ENCODE measurements around the gene PRMT1.
A peak's percentile ranks its signal among the peaks of the same experiment; 100 is the strongest.

The PRMT1 gene

GRCh38 chr19:49684983-49685553 is 8.0 kb downstream of the PRMT1 start:
- FAIRE-seq (no peak), DNase-seq (ENCODE audit: insufficient read length, low spot score) (no peak)

GRCh38 chr19:49685845-49686332 is 8.8 kb downstream of the PRMT1 start:
- FAIRE-seq (no peak), DNase-seq (ENCODE audit: insufficient read length, low spot score) (no peak)
- no peak for TF ChIP-seq POLR2A (IDR thresholded peaks at IDR 0.05; ENCODE audit: low read depth, low read length)

More at GRCh38 chr19:49684983-49685553, 8.0 kb downstream of the PRMT1 start:
- no peak for TF ChIP-seq POLR2A (IDR thresholded peaks at IDR 0.05; ENCODE audit: low read depth, low read length)

GRCh38 chr19:49686503-49687088 is 9.5 kb downstream of the PRMT1 start:
- FAIRE-seq (no peak), DNase-seq (ENCODE audit: insufficient read length, low spot score) (no peak)
- no peak for TF ChIP-seq POLR2A (IDR thresholded peaks at IDR 0.05; ENCODE audit: low read depth, low read length)

GRCh38 chr19:49687150-49687549 is 10.1 kb downstream of the PRMT1 start:
- DNase-seq (ENCODE audit: insufficient read length, low spot score): no peak
- TF ChIP-seq POLR2A (IDR thresholded peaks at IDR 0.05; ENCODE audit: low read depth, low read length): no peak
- no peak for FAIRE-seq

GRCh38 chr19:49687566-49688316 is 10.7 kb downstream of the PRMT1 start:
- TF ChIP-seq POLR2A (IDR thresholded peaks at IDR 0.05; ENCODE audit: low read depth, low read length): no peak
- FAIRE-seq: no peak
- DNase-seq (ENCODE audit: insufficient read length, low spot score): no peak

- no peak for TF ChIP-seq POLR2A (IDR thresholded peaks at IDR 0.05; ENCODE audit: low read depth, low read length)
- no peak for DNase-seq (ENCODE audit: insufficient read length, low spot score)
- no peak for FAIRE-seq
These were observed 11.6 kb downstream of the PRMT1 start for GRCh38 chr19:49688531-49689132.

GRCh38 chr19:49689133-49690078 is 12.3 kb downstream of the PRMT1 start, which contains the start of gene ADM5:
Gene ADM5, plus strand, starts transcription at chr19:49689594. Its CDS starts 244 bp downstream, at chr19:49689838.
- FAIRE-seq (no peak), DNase-seq (ENCODE audit: insufficient read length, low spot score) (no peak)
- TF ChIP-seq POLR2A (IDR thresholded peaks at IDR 0.05; ENCODE audit: low read depth, low read length): no peak

- TF ChIP-seq POLR2A (IDR thresholded peaks at IDR 0.05; ENCODE audit: low read depth, low read length): no peak
- no peak for DNase-seq (ENCODE audit: insufficient read length, low spot score)
- no peak for FAIRE-seq
These were observed 13.1 kb downstream of the PRMT1 start for GRCh38 chr19:49690079-49690655.

GRCh38 chr19:49690656-49691242 is 13.7 kb downstream of the PRMT1 start, which contains the start of gene CPT1C:
Gene CPT1C, plus strand, starts transcription at chr19:49691116. Its CDS starts 1,137 bp downstream, at chr19:49692253.
- FAIRE-seq (no peak), DNase-seq (ENCODE audit: insufficient read length, low spot score) (peak; percentile 81)
- TF ChIP-seq POLR2A (IDR thresholded peaks at IDR 0.05; ENCODE audit: low read depth, low read length): peak; percentile 60; the same call in 1 of the 2 replicates

GRCh38 chr19:49691243-49692146 is 14.4 kb downstream of the PRMT1 start:
- DNase-seq (ENCODE audit: insufficient read length, low spot score) (peak; percentile 74), FAIRE-seq (no peak)
- peak; percentile 25; the same call in 1 of the 2 replicates for TF ChIP-seq POLR2A (IDR thresholded peaks at IDR 0.05; ENCODE audit: low read depth, low read length)

- DNase-seq (ENCODE audit: insufficient read length, low spot score) (no peak), FAIRE-seq (no peak)
- TF ChIP-seq POLR2A (IDR thresholded peaks at IDR 0.05; ENCODE audit: low read depth, low read length): no peak
These were observed 15.1 kb downstream of the PRMT1 start for GRCh38 chr19:49692147-49692506.

Measured in H54 (cell line).